Measurements from ENCODE around the gene DDX41.

The DDX41 gene

DNA sequence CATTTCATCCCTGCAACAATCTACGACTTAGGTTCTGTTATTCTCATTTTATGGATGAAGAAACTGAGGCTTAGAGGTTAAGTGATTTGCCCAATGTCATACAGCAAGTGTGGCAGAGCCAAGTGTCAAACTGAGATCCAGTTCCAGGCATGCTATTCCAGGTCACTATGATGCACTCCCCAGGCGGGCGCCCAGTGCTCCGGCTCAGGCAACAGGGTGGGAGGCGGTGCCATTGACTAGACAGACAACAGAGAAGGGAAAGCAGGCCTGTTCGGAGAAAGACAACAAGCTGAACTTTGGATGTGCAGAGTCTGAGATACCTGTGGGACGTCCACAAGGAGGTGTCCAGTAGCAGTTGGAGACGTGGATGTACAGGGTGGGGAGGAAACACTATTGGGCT lies 10.8 kb upstream of the DDX41 start:
- Histone ChIP-seq H3K27me3 (replicated peaks; ENCODE audit: control insufficient read depth, insufficient read depth, low read length) (no peaks in the 10 kb centered on the region), H3K36me3 (ENCODE audit: control insufficient read depth, insufficient read depth, low read length) (peaks cover 40% of the 10 kb centered on the region), H3K4me3 (replicated peaks; ENCODE audit: low read depth, low read length) (no peak overlapping the region)
- TF ChIP-seq, protein P1, sequence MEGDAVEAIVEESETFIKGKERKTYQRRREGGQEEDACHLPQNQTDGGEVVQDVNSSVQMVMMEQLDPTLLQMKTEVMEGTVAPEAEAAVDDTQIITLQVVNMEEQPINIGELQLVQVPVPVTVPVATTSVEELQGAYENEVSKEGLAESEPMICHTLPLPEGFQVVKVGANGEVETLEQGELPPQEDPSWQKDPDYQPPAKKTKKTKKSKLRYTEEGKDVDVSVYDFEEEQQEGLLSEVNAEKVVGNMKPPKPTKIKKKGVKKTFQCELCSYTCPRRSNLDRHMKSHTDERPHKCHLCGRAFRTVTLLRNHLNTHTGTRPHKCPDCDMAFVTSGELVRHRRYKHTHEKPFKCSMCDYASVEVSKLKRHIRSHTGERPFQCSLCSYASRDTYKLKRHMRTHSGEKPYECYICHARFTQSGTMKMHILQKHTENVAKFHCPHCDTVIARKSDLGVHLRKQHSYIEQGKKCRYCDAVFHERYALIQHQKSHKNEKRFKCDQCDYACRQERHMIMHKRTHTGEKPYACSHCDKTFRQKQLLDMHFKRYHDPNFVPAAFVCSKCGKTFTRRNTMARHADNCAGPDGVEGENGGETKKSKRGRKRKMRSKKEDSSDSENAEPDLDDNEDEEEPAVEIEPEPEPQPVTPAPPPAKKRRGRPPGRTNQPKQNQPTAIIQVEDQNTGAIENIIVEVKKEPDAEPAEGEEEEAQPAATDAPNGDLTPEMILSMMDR (IDR thresholded peaks at IDR 0.05; ENCODE audit: insufficient read depth, low read length, poor library complexity, severe bottlenecking), result no peak
- no peak for DNase-seq (ENCODE audit: extremely low read depth, insufficient read length)

- Histone ChIP-seq H3K4me3 (replicated peaks; ENCODE audit: low read depth, low read length) (no peak overlapping the region), H3K27me3 (replicated peaks; ENCODE audit: control insufficient read depth, insufficient read depth, low read length) (no peaks in the 10 kb centered on the region), H3K36me3 (ENCODE audit: control insufficient read depth, insufficient read depth, low read length) (peaks cover 40% of the 10 kb centered on the region)
- DNase-seq (ENCODE audit: extremely low read depth, insufficient read length), result no peak
- TF ChIP-seq, protein P1 (IDR thresholded peaks at IDR 0.05; ENCODE audit: insufficient read depth, low read length, poor library complexity, severe bottlenecking), result no peak
These were observed 10.0 kb upstream of the DDX41 start for GRCh38 chr5:177526791-177527190.

GRCh38 chr5:177526191-177526590 lies 9.4 kb upstream of the DDX41 start:
- peaks cover 43% of the 10 kb centered on the region for H3K36me3 ChIP-seq (ENCODE audit: control insufficient read depth, insufficient read depth, low read length)
- H3K27me3 ChIP-seq (replicated peaks; ENCODE audit: control insufficient read depth, insufficient read depth, low read length), result no peaks in the 10 kb centered on the region
- TF ChIP-seq, protein P1 (IDR thresholded peaks at IDR 0.05; ENCODE audit: insufficient read depth, low read length, poor library complexity, severe bottlenecking), result no peak
- DNase-seq (ENCODE audit: extremely low read depth, insufficient read length), result no peak
- no peak overlapping the region for H3K4me3 ChIP-seq (replicated peaks; ENCODE audit: low read depth, low read length)

GRCh38 chr5:177524941-177525655 lies 8.3 kb upstream of the DDX41 start:
- no peak for DNase-seq (ENCODE audit: extremely low read depth, insufficient read length)
- TF ChIP-seq, protein P1 (IDR thresholded peaks at IDR 0.05; ENCODE audit: insufficient read depth, low read length, poor library complexity, severe bottlenecking), result no peak
- H3K36me3 ChIP-seq (ENCODE audit: control insufficient read depth, insufficient read depth, low read length), result peaks cover 51% of the 10 kb centered on the region
- no peaks in the 10 kb centered on the region for H3K27me3 ChIP-seq (replicated peaks; ENCODE audit: control insufficient read depth, insufficient read depth, low read length)
- H3K4me3 ChIP-seq (replicated peaks; ENCODE audit: low read depth, low read length), result no peak overlapping the region

DNA sequence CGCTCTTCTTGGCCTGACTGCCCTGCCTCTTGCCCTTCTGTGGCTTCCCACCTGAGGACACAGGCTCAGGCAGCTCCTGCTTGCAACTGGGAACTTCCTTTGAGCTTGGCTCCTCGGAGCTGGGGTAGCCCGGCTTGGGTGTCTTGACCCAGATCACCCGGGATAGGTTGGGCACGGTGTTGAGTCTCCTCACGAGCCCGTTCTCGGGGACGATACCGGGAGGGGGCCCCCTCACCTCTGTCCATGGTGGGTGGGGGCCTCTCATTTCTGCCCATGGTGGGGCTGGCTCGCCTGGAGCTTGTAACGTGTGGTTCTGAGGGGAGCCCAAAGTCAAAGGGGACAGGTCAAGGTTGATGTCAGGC lies 7.8 kb upstream of the DDX41 start:
- TF ChIP-seq, protein P1 (IDR thresholded peaks at IDR 0.05; ENCODE audit: insufficient read depth, low read length, poor library complexity, severe bottlenecking), result no peak
- H3K36me3 ChIP-seq (ENCODE audit: control insufficient read depth, insufficient read depth, low read length), result peaks cover 52% of the 10 kb centered on the region
- no peak for DNase-seq (ENCODE audit: extremely low read depth, insufficient read length)
- H3K27me3 ChIP-seq (replicated peaks; ENCODE audit: control insufficient read depth, insufficient read depth, low read length), result no peaks in the 10 kb centered on the region
- no peak overlapping the region for H3K4me3 ChIP-seq (replicated peaks; ENCODE audit: low read depth, low read length)
